ENCODE measurements around the gene DLGAP1. TPM values are rescaled to one million over a fixed set of nuclear protein-coding genes. Genes with fewer than 3 reads are reported as not detected.

The DLGAP1 gene
- total and polyA plus RNA-seq, 2 of the 8 experiments (the other 6 are each of a cell fraction or from before 2014, with no cell fraction given) = 11.8 to 16.9 TPM

DNA sequence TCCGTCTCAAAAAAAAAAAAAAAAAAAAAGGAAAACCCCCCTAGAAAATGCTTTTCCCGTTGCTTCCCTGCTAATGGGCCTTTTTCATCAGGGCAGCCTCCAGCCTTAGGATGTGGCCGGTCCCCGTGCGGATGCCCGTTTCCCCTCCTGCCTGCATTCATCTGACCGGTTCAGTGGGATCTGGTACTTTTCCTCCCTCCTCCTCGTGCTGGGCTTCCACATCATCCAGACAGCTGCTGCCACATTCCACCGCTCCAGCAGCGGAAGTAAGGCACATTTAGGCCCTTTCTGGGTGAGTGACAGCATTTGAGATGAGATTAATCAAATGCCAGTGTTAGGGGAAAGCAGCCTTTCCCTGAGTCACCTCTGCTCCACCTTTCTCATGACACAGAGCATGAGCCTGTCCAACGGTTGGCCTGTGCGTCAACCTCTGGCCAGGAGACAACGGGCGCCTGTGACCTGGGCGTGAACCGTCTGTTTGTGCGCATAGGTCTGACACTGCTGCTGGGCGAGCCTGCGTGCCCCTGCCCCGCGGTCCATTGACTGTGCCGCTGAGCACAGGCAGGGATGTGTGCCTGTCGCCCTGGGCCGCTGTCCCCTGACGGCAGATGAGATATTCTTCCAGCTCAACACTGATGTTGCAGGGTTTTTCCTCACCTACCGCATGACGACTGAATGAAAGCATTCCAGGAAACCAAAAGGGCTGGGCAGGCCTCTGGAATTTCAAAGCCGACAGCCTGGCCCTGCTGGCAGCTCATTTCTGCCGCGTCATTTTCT lies 831.1 kb downstream of the DLGAP1 start (continued):
- TF ChIP-seq USF2 (IDR thresholded peaks at IDR 0.05; ENCODE audit: low read length) = no peak
- TF ChIP-seq TEAD4 (IDR thresholded peaks at IDR 0.05; ENCODE audit: low read depth, low read length) = peak; percentile 89
- TF ChIP-seq GABPA (IDR thresholded peaks at IDR 0.05; ENCODE audit: borderline replicate concordance, insufficient read depth, low read length) = no peak
- TF ChIP-seq ZNF274 (IDR thresholded peaks at IDR 0.05; ENCODE audit: borderline replicate concordance, extremely low read depth, low read length) = no peak
